ENCODE data around the gene ACTG1.

ACTG1 gene

GRCh38 chr17:81460856-81461460 is 51.6 kb downstream of the ACTG1 start:
- no peak for DNase-seq
